Measurements from ENCODE around the gene E2F1.
A peak's percentile ranks its signal among the peaks of the same experiment; 100 is the strongest.
"Not testable (repeated sequence)": the region's sequence is repeated elsewhere in the genome, so short reads cannot be mapped to it uniquely, and the experiment has no call there.

E2F1 gene

DNA sequence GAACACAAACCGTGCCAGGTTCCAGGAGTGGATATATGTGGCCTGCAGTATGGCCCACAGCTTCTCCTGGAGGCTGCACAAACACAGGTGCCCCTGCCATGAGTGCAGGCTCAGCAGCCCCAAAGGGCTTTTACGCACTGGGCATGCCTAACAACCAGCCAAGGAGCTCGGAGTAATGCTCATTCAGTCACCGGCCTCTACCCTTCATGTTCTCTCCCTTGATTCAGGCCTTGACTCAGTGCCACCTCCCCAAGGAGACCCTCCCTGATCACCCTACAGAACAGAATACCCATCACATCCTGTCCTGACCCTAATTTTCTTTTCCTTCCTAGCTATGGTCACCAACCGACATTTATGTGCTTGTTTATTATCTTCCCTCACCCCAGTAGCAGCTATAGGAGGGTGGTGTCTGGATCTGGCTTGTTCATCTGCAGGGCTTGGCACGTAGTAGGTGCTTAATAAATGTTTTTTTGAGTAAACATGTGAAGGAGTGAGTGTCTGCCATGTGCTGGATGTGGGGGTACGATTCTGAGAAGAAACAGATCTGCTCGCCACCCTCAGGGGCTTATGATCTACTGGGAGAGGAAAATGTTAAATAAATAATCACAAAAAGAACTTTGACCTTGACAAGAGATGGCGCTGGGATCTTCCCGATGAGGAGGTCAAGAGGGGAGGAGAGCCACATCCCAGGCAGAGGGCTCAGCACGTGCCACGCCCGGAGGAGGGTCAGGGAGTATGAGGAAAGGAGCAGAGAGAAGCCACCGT, 24.7 kb upstream of the E2F1 start:
- DNase-seq (ENCODE audit: low spot score): no peak

- peak; percentile 65 for DNase-seq (ENCODE audit: low spot score)
Measured at GRCh38 chr20:33709905-33710541, 23.8 kb upstream of the E2F1 start.

- DNase-seq (ENCODE audit: low spot score): no peak
Measured at GRCh38 chr20:33709398-33709797, 23.2 kb upstream of the E2F1 start.

DNA sequence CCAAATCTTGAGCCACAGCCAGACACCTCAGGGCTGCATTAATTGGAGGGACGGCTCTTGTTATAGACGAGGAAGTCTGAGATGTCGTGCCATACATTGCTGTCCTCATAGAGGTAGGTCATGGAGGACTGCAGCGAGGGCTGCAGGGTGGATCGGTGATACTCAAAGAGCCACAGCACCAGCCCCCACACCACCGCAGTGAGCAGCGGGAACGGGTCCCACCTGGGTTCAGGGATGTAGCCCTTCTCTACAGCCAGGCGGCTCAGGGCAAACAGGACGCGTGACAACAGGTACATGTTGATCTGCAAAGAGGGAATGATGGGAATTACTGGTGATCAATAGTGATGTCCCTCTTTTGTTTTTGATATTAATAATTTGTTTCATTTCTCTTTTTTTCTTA, 21.5 kb upstream of the E2F1 start:
- no peak for DNase-seq (ENCODE audit: low spot score)

DNA sequence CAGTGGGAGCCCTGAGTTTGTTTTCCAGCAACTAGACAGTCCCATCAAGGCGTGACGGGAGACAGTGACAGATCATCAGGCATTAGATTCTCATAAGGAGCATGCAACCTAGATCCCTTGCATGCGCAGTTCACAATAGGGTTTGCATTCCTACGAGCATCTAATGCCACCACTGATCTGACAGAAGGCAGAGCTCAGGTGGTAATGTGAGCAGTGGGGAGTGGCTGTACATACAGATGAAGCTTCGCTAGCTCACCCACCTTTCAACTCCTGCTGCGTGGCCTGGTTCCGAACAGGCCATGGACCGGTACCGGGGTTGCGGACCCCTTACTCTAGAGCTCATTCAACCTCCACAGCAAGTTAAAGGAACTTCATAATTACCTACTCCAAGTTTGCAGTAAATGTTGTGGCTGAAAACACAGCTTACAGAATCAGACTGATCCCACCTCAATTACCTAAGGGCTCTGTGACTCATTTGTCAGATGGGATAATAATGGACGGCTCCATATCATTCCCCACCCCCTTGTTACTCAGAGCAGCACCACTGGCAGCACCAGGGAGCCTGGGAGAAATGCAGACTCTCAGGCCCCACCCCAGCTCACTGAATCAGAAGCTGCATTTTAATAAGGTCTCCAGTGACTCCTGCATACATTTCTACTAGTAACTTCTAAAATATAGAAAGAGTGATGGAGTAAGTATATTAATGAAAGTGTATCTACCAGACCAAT, 18.2 kb upstream of the E2F1 start:
- no peak for DNase-seq (ENCODE audit: low spot score)

DNA sequence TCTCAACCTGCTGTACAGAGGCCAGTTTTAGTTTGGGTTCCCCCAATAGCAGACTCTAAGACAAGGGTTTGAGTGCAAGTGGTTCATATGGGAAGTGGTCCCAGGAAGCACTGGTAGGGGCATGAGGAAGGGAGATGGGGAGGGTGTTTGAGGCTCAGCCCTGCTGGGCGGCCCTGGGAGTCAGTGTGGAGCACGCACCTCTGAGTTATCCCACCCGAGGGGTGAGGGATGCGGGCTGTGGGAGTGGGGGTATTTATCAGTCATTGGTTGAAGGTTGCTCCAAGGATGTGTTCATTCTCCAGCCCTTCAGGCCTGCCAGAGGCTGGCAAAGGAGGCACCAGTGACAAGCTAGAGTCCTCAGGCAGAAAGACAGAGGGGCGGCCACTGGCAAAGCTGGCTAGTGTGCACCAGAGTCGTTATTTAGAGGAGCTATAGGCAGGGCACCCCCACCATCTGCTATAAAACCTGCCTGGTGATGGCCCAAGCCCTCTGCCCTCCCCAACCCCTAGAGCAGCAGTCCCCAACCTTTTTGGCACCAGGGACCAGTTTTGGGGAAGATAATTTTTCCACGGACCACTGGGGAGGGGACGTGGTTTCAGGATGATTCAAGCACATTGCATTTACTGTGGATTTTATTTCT, 17.4 kb upstream of the E2F1 start:
- DNase-seq (ENCODE audit: low spot score): no peak

DNA sequence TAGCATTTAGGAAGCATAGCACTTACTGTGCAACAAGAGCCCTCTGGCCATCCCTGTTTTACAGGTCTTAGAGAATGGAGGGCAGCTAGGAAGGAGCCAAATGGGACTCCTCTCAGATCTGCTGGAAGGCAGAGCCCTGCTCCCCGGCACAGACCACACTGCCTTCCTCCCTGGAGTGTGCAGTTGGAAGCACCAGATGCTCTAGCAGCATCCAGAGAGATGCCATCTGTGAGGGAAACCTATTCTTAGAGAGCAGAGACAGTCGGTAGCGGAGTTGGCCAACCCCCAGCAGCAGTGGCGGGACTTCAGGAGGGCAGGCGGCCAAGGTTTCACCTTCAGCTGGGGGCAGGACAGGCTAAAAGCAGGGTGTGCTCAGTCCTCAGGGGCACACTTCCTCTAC, 16.7 kb upstream of the E2F1 start:
- no peak for DNase-seq (ENCODE audit: low spot score)

GRCh38 chr20:33701629-33702450, 15.7 kb upstream of the E2F1 start:
- no peak for DNase-seq (ENCODE audit: low spot score)

DNA sequence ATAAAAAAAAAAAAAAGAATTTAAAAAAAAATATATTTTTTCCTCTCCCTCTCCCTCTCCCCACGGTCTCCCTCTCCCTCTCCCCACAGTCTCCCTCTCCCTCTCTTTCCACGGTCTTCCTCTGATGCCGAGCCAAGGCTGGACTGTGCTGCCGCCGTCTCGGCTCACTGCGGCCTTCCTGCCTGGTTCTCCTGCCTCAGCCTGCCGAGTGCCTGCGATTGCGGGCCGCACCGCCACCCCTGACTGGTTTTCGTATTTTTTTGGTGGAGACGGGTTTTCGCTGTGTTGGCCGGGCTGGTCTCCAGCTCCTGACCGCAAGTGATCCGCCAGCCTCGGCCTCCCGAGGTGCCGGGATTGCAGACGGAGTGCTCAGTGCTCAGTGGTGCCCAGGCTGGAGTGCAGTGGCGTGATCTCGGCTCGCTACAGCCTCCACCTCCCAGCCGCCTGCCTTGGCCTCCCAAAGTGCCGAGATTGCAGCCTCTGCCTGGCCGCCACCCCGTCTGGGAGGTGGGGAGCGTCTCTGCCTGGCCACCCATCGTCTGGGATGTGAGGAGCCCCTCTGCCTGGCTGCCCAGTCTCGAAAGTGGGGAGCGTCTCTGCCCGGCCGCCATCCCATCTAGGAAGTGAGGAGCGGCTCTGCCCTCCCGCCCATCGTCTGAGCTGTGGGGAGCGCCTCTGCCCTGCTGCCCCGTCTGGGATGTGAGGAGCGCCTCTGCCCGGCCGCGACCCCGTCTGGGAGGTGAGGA, 14.7 kb upstream of the E2F1 start:
- DNase-seq (ENCODE audit: low spot score): not testable (repeated sequence)

GRCh38 chr20:33698966-33699365, 12.8 kb upstream of the E2F1 start:
- DNase-seq (ENCODE audit: low spot score): not testable (repeated sequence)

DNA sequence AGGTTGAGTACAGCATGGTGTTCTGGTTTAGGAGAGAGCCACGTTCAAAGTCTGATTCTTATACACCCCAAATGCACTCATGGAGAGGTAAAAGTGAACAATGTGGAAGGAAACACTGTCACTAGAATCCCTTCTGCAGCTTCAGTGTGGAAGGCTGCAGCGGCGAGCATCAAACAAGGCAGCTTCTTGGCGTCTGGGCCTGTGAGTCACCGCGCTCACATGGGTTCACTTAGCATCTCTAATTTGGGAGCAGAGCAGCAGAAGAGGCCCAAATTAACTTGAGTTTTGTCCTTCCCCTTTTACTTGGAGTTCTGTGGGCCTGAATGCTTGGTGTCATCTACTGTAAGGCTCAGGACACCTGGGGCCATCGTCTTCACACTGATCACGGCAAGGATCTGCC, 10.9 kb upstream of the E2F1 start:
- DNase-seq (ENCODE audit: low spot score): no peak

- no peak for DNase-seq (ENCODE audit: low spot score)
Measured at GRCh38 chr20:33696448-33696847, 10.3 kb upstream of the E2F1 start.

DNA sequence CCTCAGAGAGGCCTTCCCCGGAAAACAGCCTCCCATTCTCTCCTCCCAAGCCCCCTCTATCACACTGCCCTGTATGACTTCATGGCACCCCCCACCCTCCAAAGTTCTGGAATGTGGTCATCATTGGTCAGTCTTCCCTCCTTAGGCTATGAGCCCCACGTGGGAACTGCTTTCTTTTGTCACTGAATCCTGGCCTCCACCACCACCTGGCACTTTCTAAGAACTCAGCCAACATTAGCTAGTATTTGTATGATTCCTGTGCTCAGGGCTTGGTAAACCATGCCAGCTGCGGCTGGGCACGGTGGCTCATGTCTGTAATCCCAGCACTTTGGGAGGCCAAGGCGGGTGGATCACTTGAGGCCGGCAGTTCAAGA, 8.4 kb upstream of the E2F1 start:
- DNase-seq (ENCODE audit: low spot score): no peak

DNA sequence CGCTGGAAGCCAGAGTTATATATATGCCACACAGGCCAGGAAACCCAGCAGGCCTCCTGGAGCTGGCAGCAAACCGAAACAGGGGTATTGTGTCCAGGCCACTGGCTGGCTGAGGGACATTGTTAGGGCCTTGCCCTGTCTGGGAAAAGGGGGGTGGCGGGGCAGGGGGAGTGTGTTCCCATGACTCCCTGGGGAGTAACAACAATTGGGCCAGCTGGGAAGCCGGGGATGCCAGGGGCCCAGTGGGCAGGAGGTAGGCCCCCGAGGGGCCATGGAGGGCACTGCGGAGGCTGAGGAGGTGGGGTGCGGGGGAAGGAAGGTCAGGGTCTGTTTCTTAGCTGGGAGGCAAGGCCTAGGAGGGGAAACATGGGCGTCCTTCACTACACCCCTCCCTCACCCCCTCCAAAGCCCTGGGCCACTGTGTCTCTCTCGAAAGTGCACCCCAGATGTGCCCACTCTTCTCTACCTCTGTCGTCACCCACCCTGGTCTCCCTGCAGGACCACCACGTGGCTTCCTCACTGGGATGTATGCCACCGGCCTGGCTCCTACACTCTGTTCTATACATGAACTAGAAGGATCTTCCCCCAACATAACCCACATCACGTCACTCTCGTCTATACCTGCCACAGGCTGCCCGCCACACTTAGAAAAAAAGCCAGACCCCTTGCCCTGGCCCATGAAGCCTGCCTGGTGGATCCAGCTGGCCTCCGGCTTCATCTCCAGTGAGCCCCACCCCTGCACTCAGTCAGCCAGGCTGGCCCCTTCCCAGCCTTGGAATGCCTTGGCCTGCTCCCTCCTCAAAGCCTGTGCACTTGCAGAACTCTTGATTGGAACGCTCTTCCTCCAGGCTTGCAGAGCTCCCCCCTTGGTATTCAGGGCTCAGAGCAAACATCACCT, 7.8 kb upstream of the E2F1 start:
- DNase-seq (ENCODE audit: low spot score): no peak

- no peak for DNase-seq (ENCODE audit: low spot score)
Measured at GRCh38 chr20:33693289-33693688, 7.1 kb upstream of the E2F1 start.

DNA sequence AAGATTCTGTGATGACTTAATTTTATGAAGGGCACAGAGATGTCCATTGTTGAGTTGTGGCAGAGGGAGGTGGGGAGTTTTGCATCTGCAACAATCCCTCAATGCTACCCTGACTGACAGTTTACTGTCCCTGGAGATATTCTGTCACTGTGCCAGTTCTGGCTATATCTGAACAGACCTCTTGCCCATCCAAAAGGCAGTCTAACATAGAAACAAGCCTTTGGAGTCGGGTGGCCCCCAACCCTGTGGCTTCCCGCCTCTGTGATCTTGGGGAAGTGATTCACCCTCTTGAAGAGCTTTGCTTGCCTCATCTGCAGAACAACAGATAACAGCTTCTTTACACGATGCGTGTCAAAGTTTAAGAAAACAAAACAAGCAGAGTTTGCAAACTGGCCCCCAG, 3.8 kb upstream of the E2F1 start:
- peak; percentile 67 for DNase-seq (ENCODE audit: low spot score)

GRCh38 chr20:33689493-33689892, 3.3 kb upstream of the E2F1 start:
- no peak for DNase-seq (ENCODE audit: low spot score)

DNA sequence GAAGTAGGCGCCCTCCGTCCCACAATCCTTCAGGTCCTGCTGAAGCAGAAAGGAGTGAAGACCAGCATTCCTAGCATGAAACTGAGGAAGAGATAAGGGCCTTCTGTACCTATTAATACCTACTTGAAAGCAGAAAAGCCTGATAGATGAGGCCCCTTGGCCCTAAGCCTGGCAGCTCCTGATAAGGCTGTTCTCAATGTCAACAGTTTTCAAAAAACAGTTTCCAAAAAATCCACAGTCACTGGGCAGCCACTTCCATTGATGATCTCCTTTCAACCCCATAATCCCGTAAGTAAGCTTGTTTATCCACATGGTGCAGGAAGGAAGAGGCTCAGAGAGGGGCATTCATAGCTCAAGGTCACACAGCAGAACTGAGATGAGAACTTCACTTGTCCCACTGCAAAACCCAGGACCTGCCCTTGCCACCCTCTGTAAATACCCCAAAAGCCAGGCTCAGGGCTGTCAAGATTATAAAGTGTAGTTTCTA, 2.8 kb upstream of the E2F1 start:
- peak; percentile 81 for DNase-seq (ENCODE audit: low spot score)

GRCh38 chr20:33687993-33688937, 2.1 kb upstream of the E2F1 start:
- DNase-seq (ENCODE audit: low spot score): peak; percentile 18

Measured in hematopoietic multipotent progenitor cell treated with erythropoietin and hydrocortisone succinate and interleukin-3 and kit ligand, for 17 days (in vitro differentiated cells).